GM21423 (cell line): ENCODE measurements around the gene OSBPL2.

Experiments used
- ATAC-seq: cut with Tn5 transposase; IDR thresholded peaks from one replicate; pipeline ENCODE4 v1.9.1; 2021; ENCODE audit warnings: mild to moderate bottlenecking, moderate library complexity; ENCODE audit not compliant: unreplicated experiment

Gene OSBPL2

GRCh38 chr20:62248890-62249560, 10.7 kb downstream of the OSBPL2 start:
- ATAC-seq = no peak

- ATAC-seq = no peak
Measured at GRCh38 chr20:62252342-62252966, 14.1 kb downstream of the OSBPL2 start.

GRCh38 chr20:62253398-62253797, 15.1 kb downstream of the OSBPL2 start:
- ATAC-seq = no peak

- no peak for ATAC-seq
Measured at GRCh38 chr20:62254021-62254724, 15.9 kb downstream of the OSBPL2 start.

- no peak for ATAC-seq
Measured at GRCh38 chr20:62255976-62256375, 17.7 kb downstream of the OSBPL2 start.

- no peak for ATAC-seq
Measured at GRCh38 chr20:62258499-62259293, 20.4 kb downstream of the OSBPL2 start.

- ATAC-seq = no peak
Measured at GRCh38 chr20:62259294-62259565, 20.9 kb downstream of the OSBPL2 start.

GRCh38 chr20:62262064-62262463, 23.7 kb downstream of the OSBPL2 start:
- no peak for ATAC-seq

GRCh38 chr20:62263396-62263795, 25.1 kb downstream of the OSBPL2 start:
- ATAC-seq = no peak

GRCh38 chr20:62265365-62265764, 27.0 kb downstream of the OSBPL2 start:
- ATAC-seq = no peak

GRCh38 chr20:62266340-62266739, 28.0 kb downstream of the OSBPL2 start:
- no peak for ATAC-seq

GRCh38 chr20:62266851-62267250, 28.5 kb downstream of the OSBPL2 start:
- ATAC-seq = no peak

- ATAC-seq = no peak
Measured at GRCh38 chr20:62267543-62267942, 29.2 kb downstream of the OSBPL2 start.

- no peak for ATAC-seq
Measured at GRCh38 chr20:62268228-62268900, 30.0 kb downstream of the OSBPL2 start.

- no peak for ATAC-seq
Measured at GRCh38 chr20:62269378-62269777, 31.1 kb downstream of the OSBPL2 start.

GRCh38 chr20:62269871-62270270, 31.6 kb downstream of the OSBPL2 start:
- no peak for ATAC-seq

GRCh38 chr20:62272200-62272599, 33.9 kb downstream of the OSBPL2 start:
- ATAC-seq = no peak

- ATAC-seq = no peak
Measured at GRCh38 chr20:62273416-62273815, 35.1 kb downstream of the OSBPL2 start.

GRCh38 chr20:62274332-62274950, 36.1 kb downstream of the OSBPL2 start:
- no peak for ATAC-seq

GRCh38 chr20:62275219-62275618, 36.9 kb downstream of the OSBPL2 start:
- no peak for ATAC-seq

- ATAC-seq = no peak
Measured at GRCh38 chr20:62276439-62276838, 38.1 kb downstream of the OSBPL2 start.
